Testis (tissue), 3 donors: ENCODE measurements around the gene TMEM161B. TPM values are rescaled to one million over a fixed set of nuclear protein-coding genes. Genes with fewer than 3 reads are reported as not detected.

Experiments
- DNase-seq: peaks from one replicate; pipeline ENCODE4 v3.0.0-alpha.2; 2019
- H3K27ac ChIP-seq, 2 donors: fragments of 200-600 bp; sonication (generic); one replicate each; pipeline ENCODE4 v1.5.1; 2019
- H3K27me3 ChIP-seq: fragments of 200-600 bp; sonication (generic); one replicate; pipeline ENCODE4 v1.5.1; 2019
- H3K36me3 ChIP-seq: fragments of 200-600 bp; sonication (generic); one replicate; pipeline ENCODE4 v1.5.1; 2017; ENCODE audit warnings: low read depth; ENCODE audit errors: missing control alignments
- H3K4me1 ChIP-seq: fragments of 200-600 bp; sonication (generic); one replicate; pipeline ENCODE4 v1.5.1; 2019
- H3K4me3 ChIP-seq, 2 donors: fragments of 200-600 bp; sonication (generic); one replicate each; pipeline ENCODE4 v1.5.1; 2017 to 2019
- H3K9me3 ChIP-seq: fragments of 200-600 bp; sonication (generic); one replicate; pipeline ENCODE4 v1.5.1; 2017
- CTCF ChIP-seq, 3 experiments: fragments of 450-650 bp in 2 of 3; fragments of 200-600 bp in 1 of 3; sonication (generic) in 1 of 3; IDR thresholded peaks; one replicate each; pipeline ENCODE4 v1.5.1; 2016 to 2019; ENCODE audit warnings: antibody characterized with exemption in 3 of 3, mild to moderate bottlenecking in 2 of 3, moderate library complexity in 1 of 3
- POLR2A ChIP-seq: fragments of 450-650 bp; IDR thresholded peaks from one replicate; pipeline ENCODE4 v1.6.1; 2017; ENCODE audit warnings: antibody characterized with exemption, mild to moderate bottlenecking, moderate library complexity
- WGBS, 2 donors: methylation state at CpG; one replicate each; pipeline ENCODE4 v1.1.5; 2018; 5-methylcytosine and 5-hydroxymethylcytosine counted together
- intact Hi-C: fragments of 100-400 bp; cut with DNase I; formaldehyde crosslinking; loops from one replicate; pipeline ENCODE4 v1.15.1; 2023; ENCODE audit warnings: low total_unique reads
- polyA plus RNA-seq: library from polyadenylated mRNA; stranded (reverse); fragments of 350-450 nt; fragmentation: Illumina TruSeq; extraction: RNeasy Lipid Tissue Mini Kit (QIAGEN cat#74804); gene quantifications from one replicate; pipeline ENCODE4 v1.2.3, GENCODE V29; 2014; ENCODE audit warnings: low read depth, low replicate concordance; ENCODE audit not compliant: insufficient read depth
- total RNA-seq, 2 donors: library from RNA; depleted of rRNA; stranded (reverse); fragments of >200 nt; gene quantifications; one replicate each; pipeline ENCODE4 v1.2.3, GENCODE V29; 2016

Gene TMEM161B
- total and polyA plus RNA-seq, 3 donors from 2014 or later = 20.2 to 25.6 (median 23.5) TPM

- H3K27me3 ChIP-seq = no peaks in the 10 kb centered on the region
- intact Hi-C loops = no loop called here
- no peak overlapping the region for H3K27ac ChIP-seq
- H3K9me3 ChIP-seq = no peaks in the 10 kb centered on the region
- no peak overlapping the region for H3K4me3 ChIP-seq
- 91 to 99% methylated on average over 2 of the region's 2 CpGs for WGBS, 2 donors
- no peaks in the 10 kb centered on the region for H3K36me3 ChIP-seq
- H3K4me1 ChIP-seq = peaks cover 8% of the 10 kb centered on the region
- no peak for DNase-seq
- TF ChIP-seq CTCF (IDR thresholded peaks at IDR 0.05) (no peak), POLR2A (no peak)
Measured at GRCh38 chr5:88263349-88263748, 5.3 kb downstream of the TMEM161B start.

- Histone ChIP-seq H3K4me1 (peaks cover 5% of the 10 kb centered on the region), H3K4me3 (no peak overlapping the region), H3K27me3 (no peaks in the 10 kb centered on the region), H3K36me3 (no peaks in the 10 kb centered on the region), H3K27ac (no peak overlapping the region), H3K9me3 (no peaks in the 10 kb centered on the region)
- intact Hi-C loops = no loop called here
- DNase-seq = no peak
- TF ChIP-seq CTCF (IDR thresholded peaks at IDR 0.05) (no peak), POLR2A (no peak)
Measured at GRCh38 chr5:88262116-88262515, 6.5 kb downstream of the TMEM161B start.

- Histone ChIP-seq H3K4me1 (peaks cover 11% of the 10 kb centered on the region), H3K4me3 (no peak overlapping the region), H3K27me3 (no peaks in the 10 kb centered on the region), H3K27ac (no peak overlapping the region), H3K9me3 (no peaks in the 10 kb centered on the region), H3K36me3 (no peaks in the 10 kb centered on the region)
- TF ChIP-seq CTCF (IDR thresholded peaks at IDR 0.05) = no peak
- no peak for TF ChIP-seq POLR2A
- 80 to 92% methylated on average over 2 of the region's 2 CpGs for WGBS, 2 donors
- no peak for DNase-seq
- intact Hi-C loops = no loop called here
Measured at GRCh38 chr5:88258636-88259035, 10.0 kb downstream of the TMEM161B start.

GRCh38 chr5:88256872-88257271, 11.8 kb downstream of the TMEM161B start:
- Histone ChIP-seq H3K4me1 (peaks cover 11% of the 10 kb centered on the region), H3K36me3 (no peaks in the 10 kb centered on the region), H3K27ac (no peak overlapping the region), H3K27me3 (no peaks in the 10 kb centered on the region), H3K4me3 (no peak overlapping the region), H3K9me3 (no peaks in the 10 kb centered on the region)
- peak; percentile 14 for DNase-seq
- TF ChIP-seq POLR2A (no peak), CTCF (IDR thresholded peaks at IDR 0.05) (no peak)
- intact Hi-C loops = no loop called here
- 49 to 64% methylated on average over 4 of the region's 4 CpGs for whole genome bisulfite sequencing, 2 donors

- Histone ChIP-seq H3K27ac (no peak overlapping the region), H3K36me3 (no peaks in the 10 kb centered on the region), H3K9me3 (no peaks in the 10 kb centered on the region), H3K4me1 (peaks cover 11% of the 10 kb centered on the region), H3K27me3 (no peaks in the 10 kb centered on the region), H3K4me3 (no peak overlapping the region)
- intact Hi-C loops = no loop called here
- no peak for TF ChIP-seq CTCF (IDR thresholded peaks at IDR 0.05)
- no peak for TF ChIP-seq POLR2A
- no peak for DNase-seq
Measured at GRCh38 chr5:88256037-88256436, 12.6 kb downstream of the TMEM161B start.
